ENCODE data around the gene SDK1. TPM values are rescaled to one million over a fixed set of nuclear protein-coding genes. Genes with fewer than 3 reads are reported as not detected.

SDK1 gene
- total and polyA plus RNA-seq, 2 experiments from 2014 or later, result 2.1 to 10.0 TPM

- TF ChIP-seq ZNF462 (CRISPR knock-in tag; IDR thresholded peaks at IDR 0.05), result no peak
These were observed 232.0 kb downstream of the SDK1 start (continued) for GRCh38 chr7:3533040-3533439.

- H3F3A ChIP-seq (replicated peaks; ENCODE audit: low read depth), result no peaks in the 10 kb centered on the region
- H3K79me2 ChIP-seq (replicated peaks; ENCODE audit: insufficient read depth), result no peaks in the 10 kb centered on the region
- H3K9me3 Mint-ChIP-seq, result no peaks in the 10 kb centered on the region
- H2AFZ ChIP-seq, result no peak overlapping the region
- ATAC-seq (no peak), DNase-seq (ENCODE audit: low spot score) (no peak)
- H3K9me2 ChIP-seq (ENCODE audit: insufficient read depth), result no peaks in the 10 kb centered on the region
- no peak overlapping the region for H3K4me2 ChIP-seq
- no peak overlapping the region for H3K4me3 ChIP-seq
- H3K27me3 Mint-ChIP-seq (ENCODE audit: insufficient read depth, low read depth, poor library complexity), result no peaks in the 10 kb centered on the region
- no peak overlapping the region for H3K27ac ChIP-seq (ENCODE audit: low read depth)
- H3K36me3 Mint-ChIP-seq (ENCODE audit: low read depth), result no peaks in the 10 kb centered on the region
- H4K20me1 ChIP-seq (replicated peaks; ENCODE audit: insufficient read depth), result no peaks in the 10 kb centered on the region
- H3K4me3 Mint-ChIP-seq, result no peak overlapping the region
- H3K4me1 ChIP-seq (ENCODE audit: insufficient read depth), result no peaks in the 10 kb centered on the region; the same call in 1 of the 2 replicates
- H3K36me3 ChIP-seq (ENCODE audit: insufficient read depth), result no peaks in the 10 kb centered on the region
- H3K27me3 ChIP-seq (ENCODE audit: insufficient read depth), result no peaks in the 10 kb centered on the region
- no peak overlapping the region for H3K27ac Mint-ChIP-seq
- no peaks in the 10 kb centered on the region; the same call in 2 of the 3 replicates for H3K4me1 Mint-ChIP-seq
- TF ChIP-seq EZH2 (IDR thresholded peaks at IDR 0.05; ENCODE audit: low read depth, unreplicated experiment), result no peak
- no peak for TF ChIP-seq ZNF462 (CRISPR knock-in tag; IDR thresholded peaks at IDR 0.05)
- no peak for TF ChIP-seq ETS1 (IDR thresholded peaks at IDR 0.05)
- TF ChIP-seq CREB1 (CRISPR knock-in tag; IDR thresholded peaks at IDR 0.05; ENCODE audit: low read depth), result no peak
- TF ChIP-seq NANOG (IDR thresholded peaks at IDR 0.05; ENCODE audit: borderline replicate concordance), result no peak
- TF ChIP-seq ZNF114 (CRISPR knock-in tag; IDR thresholded peaks at IDR 0.05), result no peak
These were observed 236.3 kb downstream of the SDK1 start for GRCh38 chr7:3537210-3537875.

Measured in GM23338 (cell line).